GM10266 (cell line): ENCODE results near the gene PLCL2.

Experiments used
- DNase-seq: peaks from one replicate; pipeline ENCODE4 v3.0.0; 2012; ENCODE audit errors: extremely low spot score
- CTCF ChIP-seq: IDR thresholded peaks from 2 replicates; pipeline ENCODE4 v1.5.1; 2012; ENCODE audit warnings: mild to moderate bottlenecking, low read depth; ENCODE audit not compliant: control insufficient read depth, insufficient read depth; ENCODE audit errors: missing control alignments

PLCL2 gene

GRCh38 chr3:17133632-17134545, 249.1 kb downstream of the PLCL2 start:
- no peak for DNase-seq
- no peak for TF ChIP-seq CTCF

- TF ChIP-seq CTCF: no peak
- DNase-seq: no peak
These were observed 250.9 kb downstream of the PLCL2 start for GRCh38 chr3:17135696-17136095.

GRCh38 chr3:17136136-17136721, 251.5 kb downstream of the PLCL2 start:
- TF ChIP-seq CTCF: no peak
- no peak for DNase-seq

- no peak for TF ChIP-seq CTCF
These were observed 252.6 kb downstream of the PLCL2 start for GRCh38 chr3:17137321-17137826.

GRCh38 chr3:17138246-17139039, 253.7 kb downstream of the PLCL2 start:
- no peak for DNase-seq

More at GRCh38 chr3:17137321-17137826, 252.6 kb downstream of the PLCL2 start:
- DNase-seq: no peak

More at GRCh38 chr3:17138246-17139039, 253.7 kb downstream of the PLCL2 start:
- TF ChIP-seq CTCF: no peak
